Keratinocyte (primary cell): ENCODE data around the gene IGFL4. TPM values are rescaled to one million over a fixed set of nuclear protein-coding genes. Genes with fewer than 3 reads are reported as not detected.

Source experiments
- DNase-seq: peaks from one replicate; pipeline ENCODE4 v3.0.0-alpha.2; 2011; ENCODE audit warnings: low read depth, missing footprints, low spot score
- FAIRE-seq: peaks from 2 replicates; lab custom pipeline; 2011; peaks lifted over from hg19 to GRCh38; lab: Jason Lieb, UNC
- H2AFZ ChIP-seq: 2 replicates; pipeline ENCODE4 v1.6.0; 2012; ENCODE audit warnings: low read length, control low read depth, inconsistent platforms; ENCODE audit not compliant: control insufficient read depth
- H3K27ac ChIP-seq: 2 replicates; pipeline ENCODE4 v1.5.1; 2011; ENCODE audit warnings: low read length; ENCODE audit not compliant: control insufficient read depth, insufficient read depth
- H3K27me3 ChIP-seq: 3 replicates; pipeline ENCODE4 v1.6.0; 2011; ENCODE audit warnings: low read length; ENCODE audit not compliant: control insufficient read depth, insufficient read depth; ENCODE audit errors: extremely low read depth
- H3K36me3 ChIP-seq, 2 experiments: 2 replicates in 1 of 2; 3 replicates in 1 of 2; pipeline ENCODE4 v1.5.1; 2011; ENCODE audit warnings: low read length in 2 of 2, mild to moderate bottlenecking in 1 of 2; ENCODE audit not compliant: control insufficient read depth in 2 of 2, insufficient read depth in 2 of 2; ENCODE audit errors: extremely low read depth in 1 of 2
- H3K4me1 ChIP-seq: 3 replicates; pipeline ENCODE4 v1.5.1; 2011; ENCODE audit warnings: low read length; ENCODE audit not compliant: control insufficient read depth, insufficient read depth; ENCODE audit errors: extremely low read depth
- H3K4me2 ChIP-seq: 3 replicates; pipeline ENCODE4 v1.6.0; 2011; ENCODE audit warnings: low read depth, low read length; ENCODE audit not compliant: control insufficient read depth, insufficient read depth; ENCODE audit errors: extremely low read depth
- H3K4me3 ChIP-seq, 3 experiments: fragments of 200-600 bp in 1 of 3; sonication (generic) in 1 of 3; 2 replicates in 2 of 3; 3 replicates in 1 of 3; pipeline ENCODE4 v1.5.1; 2011 to 2016; ENCODE audit warnings: low read length in 3 of 3, mild to moderate bottlenecking in 3 of 3, control low read depth in 2 of 3, inconsistent platforms in 1 of 3, low read depth in 1 of 3, mixed read lengths in 1 of 3, mixed run types in 1 of 3, moderate library complexity in 1 of 3; ENCODE audit not compliant: control insufficient read depth in 2 of 3, insufficient read depth in 2 of 3; ENCODE audit errors: extremely low read depth in 1 of 3
- H3K79me2 ChIP-seq: 2 replicates; pipeline ENCODE4 v1.6.0; 2012; ENCODE audit warnings: low read length; ENCODE audit not compliant: control insufficient read depth, insufficient read depth
- H3K9ac ChIP-seq: 3 replicates; pipeline ENCODE4 v1.6.0; 2011; ENCODE audit warnings: low read length; ENCODE audit not compliant: control insufficient read depth, insufficient read depth; ENCODE audit errors: extremely low read depth
- H3K9me1 ChIP-seq: 3 replicates; pipeline ENCODE4 v1.6.0; 2011; ENCODE audit warnings: low read length; ENCODE audit not compliant: control insufficient read depth, insufficient read depth; ENCODE audit errors: extremely low read depth
- H3K9me3 ChIP-seq: 2 replicates; pipeline ENCODE4 v1.5.1; 2012; ENCODE audit warnings: low read depth, low read length; ENCODE audit not compliant: control insufficient read depth
- H4K20me1 ChIP-seq: 3 replicates; pipeline ENCODE4 v1.6.0; 2011; ENCODE audit warnings: low read length; ENCODE audit not compliant: control insufficient read depth, insufficient read depth; ENCODE audit errors: extremely low read depth
- EZH2 ChIP-seq: IDR thresholded peaks from one replicate; pipeline ENCODE4 v1.6.1; 2012; ENCODE audit warnings: inconsistent platforms, mild to moderate bottlenecking, low read length, moderate library complexity
- dilution Hi-C: fragments of 300-500 bp; cut with MboI; formaldehyde crosslinking; loops from one replicate; pipeline ENCODE4 v1.7.0; 2020; ENCODE audit warnings: low sequenced_read_pairs; ENCODE audit not compliant: extremely low pct_ligation_motif_present
- polyA plus RNA-seq, 5 experiments: library from polyadenylated mRNA; depleted of rRNA in 3 of 5; stranded (reverse) in 3 of 5; stranded (forward) in 1 of 5; unstranded in 1 of 5; fragments of >200 nt; gene quantifications; 1 replicate in 1 of 5; 2 replicates in 3 of 5; 3 replicates in 1 of 5; pipeline versions ENCODE4 v1.2.1 to v1.2.3, GENCODE V29; 2011 to 2012; ENCODE audit warnings: missing spikeins in 2 of 5, low read depth in 1 of 5, low replicate concordance in 1 of 5
- TF ChIP-seq, protein P1 (sequence below), 3 experiments: IDR thresholded peaks in 1 of 3; conservative IDR thresholded peaks in 1 of 3; optimal IDR thresholded peaks in 1 of 3; 2 replicates in 2 of 3; 3 replicates in 1 of 3; pipeline versions ENCODE3 to v1.5.1; 2011; ENCODE audit warnings: low read length in 3 of 3, mild to moderate bottlenecking in 3 of 3, moderate library complexity in 2 of 3, control low read depth in 1 of 3, inconsistent platforms in 1 of 3; ENCODE audit not compliant: insufficient read depth in 2 of 3; ENCODE audit errors: extremely low read depth in 1 of 3

IGFL4 gene
- polyA plus RNA-seq, 1 donor (not counting 4 experiments of a cell fraction or from before 2014, with no cell fraction given), result not detected

- H3K9me1 ChIP-seq, result no peaks in the 10 kb centered on the region
- dilution Hi-C loops, result no loop called here
- TF ChIP-seq, protein P1, sequence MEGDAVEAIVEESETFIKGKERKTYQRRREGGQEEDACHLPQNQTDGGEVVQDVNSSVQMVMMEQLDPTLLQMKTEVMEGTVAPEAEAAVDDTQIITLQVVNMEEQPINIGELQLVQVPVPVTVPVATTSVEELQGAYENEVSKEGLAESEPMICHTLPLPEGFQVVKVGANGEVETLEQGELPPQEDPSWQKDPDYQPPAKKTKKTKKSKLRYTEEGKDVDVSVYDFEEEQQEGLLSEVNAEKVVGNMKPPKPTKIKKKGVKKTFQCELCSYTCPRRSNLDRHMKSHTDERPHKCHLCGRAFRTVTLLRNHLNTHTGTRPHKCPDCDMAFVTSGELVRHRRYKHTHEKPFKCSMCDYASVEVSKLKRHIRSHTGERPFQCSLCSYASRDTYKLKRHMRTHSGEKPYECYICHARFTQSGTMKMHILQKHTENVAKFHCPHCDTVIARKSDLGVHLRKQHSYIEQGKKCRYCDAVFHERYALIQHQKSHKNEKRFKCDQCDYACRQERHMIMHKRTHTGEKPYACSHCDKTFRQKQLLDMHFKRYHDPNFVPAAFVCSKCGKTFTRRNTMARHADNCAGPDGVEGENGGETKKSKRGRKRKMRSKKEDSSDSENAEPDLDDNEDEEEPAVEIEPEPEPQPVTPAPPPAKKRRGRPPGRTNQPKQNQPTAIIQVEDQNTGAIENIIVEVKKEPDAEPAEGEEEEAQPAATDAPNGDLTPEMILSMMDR (optimal IDR thresholded peaks at IDR 0.05 in 1 of 3, IDR thresholded peaks at IDR 0.05 in 1 of 3, conservative IDR thresholded peaks at IDR 0.05 in 1 of 3; ENCODE audit: extremely low read depth in 1 of 3, insufficient read depth in 2 of 3, low read length in 3 of 3), result no peak
- TF ChIP-seq EZH2, result no peak
- no peak overlapping the region for H3K4me3 ChIP-seq
- no peak for FAIRE-seq
- H3K4me1 ChIP-seq, result peaks cover 19% of the 10 kb centered on the region
- H3K36me3 ChIP-seq, result no peaks in the 10 kb centered on the region
- H3K79me2 ChIP-seq, result no peaks in the 10 kb centered on the region
- no peak overlapping the region for H3K9ac ChIP-seq
- H3K4me2 ChIP-seq, result no peak overlapping the region
- H3K27ac ChIP-seq, result no peak overlapping the region
- no peaks in the 10 kb centered on the region for H3K27me3 ChIP-seq
- DNase-seq, result no peak
- H4K20me1 ChIP-seq, result no peaks in the 10 kb centered on the region
- no peak overlapping the region for H2AFZ ChIP-seq
- no peaks in the 10 kb centered on the region for H3K9me3 ChIP-seq
Observed at GRCh38 chr19:46085888-46086287, 45.1 kb upstream of the IGFL4 start.

DNA sequence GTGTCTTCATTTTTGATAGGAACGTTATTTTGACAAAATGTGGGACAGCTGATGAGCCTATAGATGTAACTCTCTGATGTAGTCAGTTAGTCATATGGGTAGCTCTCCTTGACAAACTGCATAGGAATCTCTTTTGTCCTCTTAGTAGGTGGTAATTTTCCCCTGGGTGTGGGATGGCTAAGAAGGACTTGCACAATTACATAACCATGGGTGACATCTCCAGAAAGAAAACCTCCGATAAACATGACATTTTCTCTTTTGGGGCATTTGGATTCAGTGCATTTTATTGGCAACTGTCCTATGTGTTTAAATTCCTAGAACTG lies 41.9 kb upstream of the IGFL4 start:
- H3K4me2 ChIP-seq, result peak overlapping the region; percentile 83
- DNase-seq, result peak; percentile 54
- H4K20me1 ChIP-seq, result no peaks in the 10 kb centered on the region
- H3K9ac ChIP-seq, result peak overlapping the region; percentile 54
- peak overlapping the region; percentile 28 for H2AFZ ChIP-seq
- H3K4me1 ChIP-seq, result peaks cover 30% of the 10 kb centered on the region
- FAIRE-seq, result no peak
- dilution Hi-C loops, result no loop called here
- peak overlapping the region in 2 of 3 experiments; percentile 3 to 38 for H3K4me3 ChIP-seq
- H3K27ac ChIP-seq, result peak overlapping the region; percentile 78
- no peaks in the 10 kb centered on the region for H3K79me2 ChIP-seq
- TF ChIP-seq, protein P1 (optimal IDR thresholded peaks at IDR 0.05 in 1 of 3, IDR thresholded peaks at IDR 0.05 in 1 of 3, conservative IDR thresholded peaks at IDR 0.05 in 1 of 3; ENCODE audit: extremely low read depth in 1 of 3, insufficient read depth in 2 of 3, low read length in 3 of 3), result no peak
- no peak for TF ChIP-seq EZH2
- H3K9me1 ChIP-seq, result no peaks in the 10 kb centered on the region
- H3K27me3 ChIP-seq, result peaks cover 2% of the 10 kb centered on the region
- peaks cover 3% of the 10 kb centered on the region for H3K9me3 ChIP-seq
- no peaks in the 10 kb centered on the region for H3K36me3 ChIP-seq
